Measurements from ENCODE around the gene ASB1. TPM values are rescaled to one million over a fixed set of nuclear protein-coding genes. Genes with fewer than 3 reads are reported as not detected.

Gene ASB1
- 17.1 TPM for total RNA-seq
- polyA plus RNA-seq = 24.7 TPM

GRCh38 chr2:238426568-238427434 lies at the start of gene ASB1:
ASB1 (plus strand) TSS chr2:238426927; CDS start chr2:238427071, 144 bp downstream.
- peak within 1 kb of the TSS; percentile 93 for H3K4me3 ChIP-seq (ENCODE audit: low read depth, low read length)
- peak within 1 kb of the TSS; percentile 79 for H3K27ac ChIP-seq (ENCODE audit: low read depth)
- peak; percentile 33 for DNase-seq (ENCODE audit: extremely low spot score)
- H3K36me3 ChIP-seq (ENCODE audit: insufficient read depth) = no peaks in the 10 kb centered on the region
- peaks cover 2% of the 10 kb centered on the region for H3K4me1 ChIP-seq (ENCODE audit: insufficient read depth)
- WGBS = under 1% methylated on average over 104 of the region's 104 CpGs

GRCh38 chr2:238378230-238379095 lies 48.3 kb upstream of the ASB1 start:
- Histone ChIP-seq H3K27ac (ENCODE audit: low read depth) (no peak overlapping the region), H3K4me3 (ENCODE audit: low read depth, low read length) (no peak overlapping the region), H3K4me1 (ENCODE audit: insufficient read depth) (no peaks in the 10 kb centered on the region), H3K36me3 (ENCODE audit: insufficient read depth) (no peaks in the 10 kb centered on the region)
- no peak for DNase-seq (ENCODE audit: extremely low spot score)
- 93% methylated on average over 11 of the region's 11 CpGs for WGBS

GRCh38 chr2:238379096-238379810 lies 47.5 kb upstream of the ASB1 start:
- H3K4me3 ChIP-seq (ENCODE audit: low read depth, low read length) = no peak overlapping the region
- no peak overlapping the region for H3K27ac ChIP-seq (ENCODE audit: low read depth)
- H3K36me3 ChIP-seq (ENCODE audit: insufficient read depth) = no peaks in the 10 kb centered on the region
- H3K4me1 ChIP-seq (ENCODE audit: insufficient read depth) = no peaks in the 10 kb centered on the region
- DNase-seq (ENCODE audit: extremely low spot score) = no peak
- 85% methylated on average over 15 of the region's 15 CpGs for WGBS

GRCh38 chr2:238380336-238380735 lies 46.4 kb upstream of the ASB1 start:
- Histone ChIP-seq H3K4me3 (ENCODE audit: low read depth, low read length) (no peak overlapping the region), H3K27ac (ENCODE audit: low read depth) (no peak overlapping the region), H3K4me1 (ENCODE audit: insufficient read depth) (no peaks in the 10 kb centered on the region), H3K36me3 (ENCODE audit: insufficient read depth) (no peaks in the 10 kb centered on the region)
- no peak for DNase-seq (ENCODE audit: extremely low spot score)
- 92% methylated on average over 7 of the region's 7 CpGs for WGBS

- 71% methylated on average over 1 of the region's 1 CpG for WGBS
Measured at GRCh38 chr2:238380785-238381184, 45.9 kb upstream of the ASB1 start.

GRCh38 chr2:238381341-238382115 lies 45.2 kb upstream of the ASB1 start:
- Histone ChIP-seq H3K4me3 (ENCODE audit: low read depth, low read length) (no peak overlapping the region), H3K36me3 (ENCODE audit: insufficient read depth) (no peaks in the 10 kb centered on the region), H3K27ac (ENCODE audit: low read depth) (no peak overlapping the region), H3K4me1 (ENCODE audit: insufficient read depth) (no peaks in the 10 kb centered on the region)
- WGBS = 91% methylated on average over 16 of the region's 16 CpGs
- no peak for DNase-seq (ENCODE audit: extremely low spot score)

More at GRCh38 chr2:238380785-238381184, 45.9 kb upstream of the ASB1 start:
- Histone ChIP-seq H3K36me3 (ENCODE audit: insufficient read depth) (no peaks in the 10 kb centered on the region), H3K4me1 (ENCODE audit: insufficient read depth) (no peaks in the 10 kb centered on the region), H3K4me3 (ENCODE audit: low read depth, low read length) (no peak overlapping the region), H3K27ac (ENCODE audit: low read depth) (no peak overlapping the region)
- no peak for DNase-seq (ENCODE audit: extremely low spot score)

GRCh38 chr2:238382381-238382781 lies 44.3 kb upstream of the ASB1 start:
- 86% methylated on average over 5 of the region's 5 CpGs for WGBS
- no peak overlapping the region for H3K27ac ChIP-seq (ENCODE audit: low read depth)
- H3K4me3 ChIP-seq (ENCODE audit: low read depth, low read length) = no peak overlapping the region
- DNase-seq (ENCODE audit: extremely low spot score) = no peak
- no peaks in the 10 kb centered on the region for H3K36me3 ChIP-seq (ENCODE audit: insufficient read depth)
- no peaks in the 10 kb centered on the region for H3K4me1 ChIP-seq (ENCODE audit: insufficient read depth)

GRCh38 chr2:238383135-238383534 lies 43.6 kb upstream of the ASB1 start:
- H3K27ac ChIP-seq (ENCODE audit: low read depth) = no peak overlapping the region
- H3K4me1 ChIP-seq (ENCODE audit: insufficient read depth) = no peaks in the 10 kb centered on the region
- 98% methylated on average over 5 of the region's 5 CpGs for WGBS
- H3K4me3 ChIP-seq (ENCODE audit: low read depth, low read length) = no peak overlapping the region
- no peak for DNase-seq (ENCODE audit: extremely low spot score)
- H3K36me3 ChIP-seq (ENCODE audit: insufficient read depth) = no peaks in the 10 kb centered on the region

GRCh38 chr2:238383743-238384380 lies 42.9 kb upstream of the ASB1 start:
- DNase-seq (ENCODE audit: extremely low spot score) = no peak
- H3K36me3 ChIP-seq (ENCODE audit: insufficient read depth) = no peaks in the 10 kb centered on the region
- H3K4me1 ChIP-seq (ENCODE audit: insufficient read depth) = no peaks in the 10 kb centered on the region
- H3K27ac ChIP-seq (ENCODE audit: low read depth) = no peak overlapping the region
- no peak overlapping the region for H3K4me3 ChIP-seq (ENCODE audit: low read depth, low read length)
- 95% methylated on average over 7 of the region's 7 CpGs for WGBS

- H3K4me1 ChIP-seq (ENCODE audit: insufficient read depth) = no peaks in the 10 kb centered on the region
- H3K4me3 ChIP-seq (ENCODE audit: low read depth, low read length) = no peak overlapping the region
- no peak overlapping the region for H3K27ac ChIP-seq (ENCODE audit: low read depth)
- H3K36me3 ChIP-seq (ENCODE audit: insufficient read depth) = no peaks in the 10 kb centered on the region
- DNase-seq (ENCODE audit: extremely low spot score) = no peak
- 64% methylated on average over 4 of the region's 4 CpGs for WGBS
Measured at GRCh38 chr2:238387332-238387731, 39.4 kb upstream of the ASB1 start.

GRCh38 chr2:238388794-238389193 lies 37.9 kb upstream of the ASB1 start:
- 68% methylated on average over 8 of the region's 8 CpGs for WGBS
- no peak overlapping the region for H3K4me3 ChIP-seq (ENCODE audit: low read depth, low read length)
- H3K27ac ChIP-seq (ENCODE audit: low read depth) = no peak overlapping the region
- no peak for DNase-seq (ENCODE audit: extremely low spot score)
- no peaks in the 10 kb centered on the region for H3K4me1 ChIP-seq (ENCODE audit: insufficient read depth)
- H3K36me3 ChIP-seq (ENCODE audit: insufficient read depth) = no peaks in the 10 kb centered on the region

GRCh38 chr2:238389988-238390589 lies 36.6 kb upstream of the ASB1 start:
- no peaks in the 10 kb centered on the region for H3K4me1 ChIP-seq (ENCODE audit: insufficient read depth)
- peak; percentile 52 for DNase-seq (ENCODE audit: extremely low spot score)
- no peak overlapping the region for H3K4me3 ChIP-seq (ENCODE audit: low read depth, low read length)
- H3K36me3 ChIP-seq (ENCODE audit: insufficient read depth) = no peaks in the 10 kb centered on the region
- no peak overlapping the region for H3K27ac ChIP-seq (ENCODE audit: low read depth)
- 55% methylated on average over 10 of the region's 10 CpGs for WGBS

Data from urinary bladder (tissue), 4 donors.